ENCODE results near the gene CLMN.

The CLMN gene

GRCh38 chr14:95274874-95275273 lies 44.8 kb downstream of the CLMN start:
- Histone ChIP-seq H3K4me2 (ENCODE audit: low read length) (no peak overlapping the region), H3K9ac (ENCODE audit: low read length) (no peak overlapping the region), H3K4me1 (ENCODE audit: insufficient read depth, low read length, severe bottlenecking) (no peaks in the 10 kb centered on the region), H3K4me3 (ENCODE audit: low read depth, low read length, poor library complexity, severe bottlenecking) (no peak overlapping the region), H3K9me2 (ENCODE audit: low read depth, low read length) (no peaks in the 10 kb centered on the region), H3F3A (ENCODE audit: insufficient read depth, low read length) (no peaks in the 10 kb centered on the region), H3K27me3 (ENCODE audit: insufficient read depth, low read length) (no peaks in the 10 kb centered on the region), H3K36me3 (ENCODE audit: insufficient read depth, low read length) (no peaks in the 10 kb centered on the region), H3K79me2 (ENCODE audit: insufficient read depth, low read length) (no peaks in the 10 kb centered on the region), H3K27ac (ENCODE audit: low read depth, low read length, poor library complexity, severe bottlenecking) (no peak overlapping the region), H3K9me3 (ENCODE audit: low read length) (no peaks in the 10 kb centered on the region), H2AFZ (ENCODE audit: low read length) (no peak overlapping the region), H4K20me1 (ENCODE audit: insufficient read depth, low read length) (no peaks in the 10 kb centered on the region)
- TF ChIP-seq EZH2 (IDR thresholded peaks at IDR 0.05; ENCODE audit: borderline replicate concordance, low read length) = no peak
- TF ChIP-seq CTCF (IDR thresholded peaks at IDR 0.05; ENCODE audit: low read length) = no peak

DNA sequence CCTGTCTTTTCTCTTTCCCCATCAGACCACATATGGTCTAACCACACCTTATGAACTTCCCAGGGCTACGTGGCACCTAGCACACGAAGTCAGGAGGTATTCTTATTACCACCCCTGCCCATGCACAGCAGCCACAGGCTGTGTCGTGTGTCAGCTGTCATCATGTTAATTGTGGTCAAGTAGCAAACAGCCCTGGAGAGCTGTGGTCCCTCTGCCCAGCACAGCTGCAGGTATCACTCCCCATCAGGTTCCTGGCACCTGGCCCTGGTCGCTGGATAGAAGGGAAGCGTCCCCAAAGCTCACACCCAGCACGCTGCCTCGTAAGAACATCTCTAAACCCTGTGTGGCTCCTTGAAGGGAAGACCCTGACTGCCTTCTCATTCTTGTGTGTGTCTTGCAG lies 45.4 kb downstream of the CLMN start:
- H3K9me2 ChIP-seq (ENCODE audit: low read depth, low read length) = no peaks in the 10 kb centered on the region
- TF ChIP-seq EZH2 (IDR thresholded peaks at IDR 0.05; ENCODE audit: borderline replicate concordance, low read length) (no peak), CTCF (IDR thresholded peaks at IDR 0.05; ENCODE audit: low read length) (no peak)
- H4K20me1 ChIP-seq (ENCODE audit: insufficient read depth, low read length) = no peaks in the 10 kb centered on the region
- H3K79me2 ChIP-seq (ENCODE audit: insufficient read depth, low read length) = no peaks in the 10 kb centered on the region
- H3F3A ChIP-seq (ENCODE audit: insufficient read depth, low read length) = no peaks in the 10 kb centered on the region
- no peak overlapping the region for H3K27ac ChIP-seq (ENCODE audit: low read depth, low read length, poor library complexity, severe bottlenecking)
- no peaks in the 10 kb centered on the region for H3K9me3 ChIP-seq (ENCODE audit: low read length)
- H3K36me3 ChIP-seq (ENCODE audit: insufficient read depth, low read length) = no peaks in the 10 kb centered on the region
- H3K27me3 ChIP-seq (ENCODE audit: insufficient read depth, low read length) = no peaks in the 10 kb centered on the region
- no peak overlapping the region for H3K9ac ChIP-seq (ENCODE audit: low read length)
- H3K4me2 ChIP-seq (ENCODE audit: low read length) = no peak overlapping the region
- H2AFZ ChIP-seq (ENCODE audit: low read length) = no peak overlapping the region
- no peak overlapping the region for H3K4me3 ChIP-seq (ENCODE audit: low read depth, low read length, poor library complexity, severe bottlenecking)
- no peaks in the 10 kb centered on the region for H3K4me1 ChIP-seq (ENCODE audit: insufficient read depth, low read length, severe bottlenecking)

- Histone ChIP-seq H2AFZ (ENCODE audit: low read length) (no peak overlapping the region), H3K4me2 (ENCODE audit: low read length) (no peak overlapping the region), H3K27me3 (ENCODE audit: insufficient read depth, low read length) (no peaks in the 10 kb centered on the region), H3F3A (ENCODE audit: insufficient read depth, low read length) (no peaks in the 10 kb centered on the region), H4K20me1 (ENCODE audit: insufficient read depth, low read length) (no peaks in the 10 kb centered on the region), H3K9ac (ENCODE audit: low read length) (no peak overlapping the region), H3K36me3 (ENCODE audit: insufficient read depth, low read length) (no peaks in the 10 kb centered on the region), H3K79me2 (ENCODE audit: insufficient read depth, low read length) (no peaks in the 10 kb centered on the region), H3K9me3 (ENCODE audit: low read length) (no peaks in the 10 kb centered on the region), H3K9me2 (ENCODE audit: low read depth, low read length) (no peaks in the 10 kb centered on the region), H3K4me3 (ENCODE audit: low read depth, low read length, poor library complexity, severe bottlenecking) (no peak overlapping the region), H3K4me1 (ENCODE audit: insufficient read depth, low read length, severe bottlenecking) (no peaks in the 10 kb centered on the region), H3K27ac (ENCODE audit: low read depth, low read length, poor library complexity, severe bottlenecking) (no peak overlapping the region)
- no peak for TF ChIP-seq CTCF (IDR thresholded peaks at IDR 0.05; ENCODE audit: low read length)
- no peak for TF ChIP-seq EZH2 (IDR thresholded peaks at IDR 0.05; ENCODE audit: borderline replicate concordance, low read length)
Measured at GRCh38 chr14:95273001-95273978, 46.4 kb downstream of the CLMN start.
